ENCODE results near the gene DUSP5.
"Not testable (repeated sequence)": the region's sequence is repeated elsewhere in the genome, so short reads cannot be mapped to it uniquely, and the experiment has no call there.

Gene DUSP5

GRCh38 chr10:110522365-110522988, 24.8 kb downstream of the DUSP5 start:
- DNase-seq (ENCODE audit: low read depth) = no peak

GRCh38 chr10:110523736-110524135, 26.0 kb downstream of the DUSP5 start:
- DNase-seq (ENCODE audit: low read depth) = no peak

GRCh38 chr10:110524179-110524858, 26.6 kb downstream of the DUSP5 start:
- DNase-seq (ENCODE audit: low read depth) = no peak

- no peak for DNase-seq (ENCODE audit: low read depth)
Observed at GRCh38 chr10:110524859-110525232, 27.1 kb downstream of the DUSP5 start.

- no peak for DNase-seq (ENCODE audit: low read depth)
Observed at GRCh38 chr10:110525349-110526260, 27.9 kb downstream of the DUSP5 start.

- no peak for DNase-seq (ENCODE audit: low read depth)
Observed at GRCh38 chr10:110527731-110528171, 30.0 kb downstream of the DUSP5 start.

GRCh38 chr10:110528224-110528996, 30.7 kb downstream of the DUSP5 start:
- DNase-seq (ENCODE audit: low read depth) = no peak

- peak; percentile 28 for DNase-seq (ENCODE audit: low read depth)
Observed at GRCh38 chr10:110528997-110529524, 31.4 kb downstream of the DUSP5 start.

- DNase-seq (ENCODE audit: low read depth) = peak; percentile 14
Observed at GRCh38 chr10:110529596-110530011, 31.9 kb downstream of the DUSP5 start.

- no peak for DNase-seq (ENCODE audit: low read depth)
Observed at GRCh38 chr10:110530131-110530831, 32.6 kb downstream of the DUSP5 start.

GRCh38 chr10:110531687-110532086, 34.0 kb downstream of the DUSP5 start:
- DNase-seq (ENCODE audit: low read depth) = no peak

- DNase-seq (ENCODE audit: low read depth) = not testable (repeated sequence)
Observed at GRCh38 chr10:110532628-110533027, 34.9 kb downstream of the DUSP5 start.

GRCh38 chr10:110533149-110533548, 35.4 kb downstream of the DUSP5 start:
- no peak for DNase-seq (ENCODE audit: low read depth)

GRCh38 chr10:110534571-110534970, 36.9 kb downstream of the DUSP5 start:
- no peak for DNase-seq (ENCODE audit: low read depth)

GRCh38 chr10:110535958-110536891, 38.5 kb downstream of the DUSP5 start:
- DNase-seq (ENCODE audit: low read depth) = peak; percentile 71

- DNase-seq (ENCODE audit: low read depth) = no peak
Observed at GRCh38 chr10:110539091-110539490, 41.4 kb downstream of the DUSP5 start.

- DNase-seq (ENCODE audit: low read depth) = no peak
Observed at GRCh38 chr10:110540031-110540430, 42.3 kb downstream of the DUSP5 start.

GRCh38 chr10:110544958-110545537, 47.3 kb downstream of the DUSP5 start:
- DNase-seq (ENCODE audit: low read depth) = no peak

- no peak for DNase-seq (ENCODE audit: low read depth)
Observed at GRCh38 chr10:110546077-110546476, 48.4 kb downstream of the DUSP5 start.

Data from activated gamma-delta T cell treated with anti-CD3 and anti-CD28 coated beads, Interleukin-2, amount 50 U/mL, for 16 hours (primary cell).